ENCODE data around the gene NAA35.

DNA sequence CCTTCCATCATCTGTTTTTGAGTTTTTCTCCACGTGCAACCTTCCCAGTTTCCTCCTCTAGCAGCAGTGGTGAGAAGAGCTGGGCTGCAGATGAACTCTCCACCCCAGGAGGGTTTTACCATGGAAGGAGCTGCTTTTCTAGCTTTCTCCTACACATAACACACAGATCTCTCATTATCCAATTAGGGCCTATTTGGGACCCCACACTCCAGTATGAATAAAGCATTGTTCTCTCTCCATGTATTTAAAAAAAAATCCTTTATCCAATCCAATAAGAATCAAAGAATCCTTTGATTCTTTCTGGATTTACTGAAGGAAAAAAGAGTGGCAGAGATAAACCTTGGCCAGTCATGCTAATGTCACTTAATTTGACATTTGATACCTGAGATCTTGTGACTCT is 31.6 kb upstream of the NAA35 start:
- TF ChIP-seq POLR2AphosphoS5 (IDR thresholded peaks at IDR 0.05; ENCODE audit: insufficient read depth in 1 of 2, low read depth in 1 of 2) = no peak
- TF ChIP-seq, protein P1, sequence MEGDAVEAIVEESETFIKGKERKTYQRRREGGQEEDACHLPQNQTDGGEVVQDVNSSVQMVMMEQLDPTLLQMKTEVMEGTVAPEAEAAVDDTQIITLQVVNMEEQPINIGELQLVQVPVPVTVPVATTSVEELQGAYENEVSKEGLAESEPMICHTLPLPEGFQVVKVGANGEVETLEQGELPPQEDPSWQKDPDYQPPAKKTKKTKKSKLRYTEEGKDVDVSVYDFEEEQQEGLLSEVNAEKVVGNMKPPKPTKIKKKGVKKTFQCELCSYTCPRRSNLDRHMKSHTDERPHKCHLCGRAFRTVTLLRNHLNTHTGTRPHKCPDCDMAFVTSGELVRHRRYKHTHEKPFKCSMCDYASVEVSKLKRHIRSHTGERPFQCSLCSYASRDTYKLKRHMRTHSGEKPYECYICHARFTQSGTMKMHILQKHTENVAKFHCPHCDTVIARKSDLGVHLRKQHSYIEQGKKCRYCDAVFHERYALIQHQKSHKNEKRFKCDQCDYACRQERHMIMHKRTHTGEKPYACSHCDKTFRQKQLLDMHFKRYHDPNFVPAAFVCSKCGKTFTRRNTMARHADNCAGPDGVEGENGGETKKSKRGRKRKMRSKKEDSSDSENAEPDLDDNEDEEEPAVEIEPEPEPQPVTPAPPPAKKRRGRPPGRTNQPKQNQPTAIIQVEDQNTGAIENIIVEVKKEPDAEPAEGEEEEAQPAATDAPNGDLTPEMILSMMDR (IDR thresholded peaks at IDR 0.05) = no peak

All from vagina (tissue), 2 donors.